Dedifferentiated amniotic fluid mesenchymal stem cell (primary cell): ENCODE results near the gene MYO10.

Experiments
- DNase-seq: peaks from one replicate; pipeline ENCODE4 v3.0.0-alpha.2; 2016; ENCODE audit errors: extremely low spot score

MYO10 gene

DNA sequence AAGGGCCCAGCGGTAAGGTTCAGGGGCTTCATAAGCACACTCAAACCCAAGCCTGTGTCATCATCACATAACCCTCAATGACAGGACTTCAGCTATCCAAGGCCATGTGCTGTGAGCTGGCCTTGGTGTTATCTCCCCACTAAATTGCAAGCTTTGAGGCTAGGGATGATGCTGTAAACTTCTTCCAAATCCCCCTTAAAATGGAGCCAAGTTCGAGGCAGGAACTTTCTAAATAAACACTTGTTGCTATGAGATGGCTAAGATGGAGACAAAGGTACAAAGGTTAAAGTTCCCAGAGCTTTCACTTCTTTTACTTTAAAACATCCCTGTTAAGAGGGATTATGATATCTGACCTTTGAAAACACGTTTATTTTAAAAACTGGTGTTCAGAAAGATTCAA lies 123.6 kb downstream of the MYO10 start:
- no peak for DNase-seq

DNA sequence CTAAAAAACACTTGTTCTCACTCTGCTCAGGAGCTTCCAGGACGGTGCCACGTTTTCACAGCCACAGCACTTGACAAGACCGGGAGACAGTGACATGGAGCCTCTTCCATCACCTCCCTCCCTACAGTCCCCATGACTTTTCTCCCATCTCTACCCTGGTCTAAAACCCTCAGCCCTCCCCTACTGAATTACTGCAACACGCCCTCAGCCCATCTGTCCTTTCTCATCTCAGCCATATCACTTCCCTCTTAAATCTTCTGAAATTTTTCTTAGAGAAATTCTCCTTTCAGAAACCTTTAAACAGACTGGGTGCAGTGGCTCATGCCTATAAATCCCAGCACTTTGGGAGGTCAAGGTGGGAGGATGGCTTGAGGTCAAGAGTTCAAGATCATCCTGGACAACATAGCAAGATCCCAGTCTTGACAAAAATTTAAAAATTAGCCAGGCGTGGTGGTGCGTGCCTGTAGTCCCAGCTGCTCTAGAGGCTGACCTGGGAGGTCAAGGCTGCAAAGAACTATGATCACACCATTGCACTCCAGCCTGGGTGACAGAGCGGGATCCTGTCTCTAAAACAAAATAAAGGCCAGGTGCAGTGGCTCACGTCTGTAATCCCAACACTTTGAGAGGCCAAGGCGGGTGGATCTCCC lies 125.8 kb downstream of the MYO10 start:
- DNase-seq: no peak

DNA sequence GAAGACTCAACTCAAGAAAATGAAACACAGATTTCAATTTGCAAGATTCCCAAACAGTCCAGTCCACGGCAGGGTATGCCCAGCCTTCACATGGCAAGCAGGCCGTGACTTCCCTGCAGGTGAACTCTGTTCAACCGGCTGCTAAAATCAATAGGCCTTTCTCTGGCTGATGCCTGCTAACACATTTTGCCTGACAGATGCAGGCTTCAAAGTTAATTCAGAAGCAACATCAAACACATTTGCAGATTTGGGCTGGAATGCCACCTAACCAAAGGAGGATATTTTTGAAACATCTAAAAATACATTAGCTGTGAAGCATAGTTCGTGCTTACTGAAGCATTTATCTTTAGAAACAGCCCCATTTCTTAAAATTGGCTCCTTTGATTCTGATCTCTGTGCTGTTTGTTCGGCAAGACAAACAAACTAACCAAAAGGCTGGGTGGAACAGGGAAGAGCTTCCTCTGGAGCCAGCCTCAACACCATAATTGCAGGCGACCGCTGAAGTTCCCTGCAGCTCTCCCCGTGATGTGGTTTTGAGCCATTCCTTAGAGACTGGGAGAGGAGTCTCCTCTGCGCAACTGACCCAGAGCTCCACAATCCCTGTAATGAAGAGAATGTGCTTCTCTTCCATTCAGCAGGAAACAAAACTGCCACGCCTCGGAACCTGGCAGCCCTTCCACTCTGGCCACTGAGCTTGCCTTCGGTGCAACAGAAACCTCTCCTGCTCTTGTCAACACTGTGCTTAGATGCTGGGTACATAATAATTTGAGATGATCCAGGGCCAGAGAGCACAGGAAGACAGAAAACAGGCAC lies 126.5 kb downstream of the MYO10 start:
- peak; percentile 86 for DNase-seq

DNA sequence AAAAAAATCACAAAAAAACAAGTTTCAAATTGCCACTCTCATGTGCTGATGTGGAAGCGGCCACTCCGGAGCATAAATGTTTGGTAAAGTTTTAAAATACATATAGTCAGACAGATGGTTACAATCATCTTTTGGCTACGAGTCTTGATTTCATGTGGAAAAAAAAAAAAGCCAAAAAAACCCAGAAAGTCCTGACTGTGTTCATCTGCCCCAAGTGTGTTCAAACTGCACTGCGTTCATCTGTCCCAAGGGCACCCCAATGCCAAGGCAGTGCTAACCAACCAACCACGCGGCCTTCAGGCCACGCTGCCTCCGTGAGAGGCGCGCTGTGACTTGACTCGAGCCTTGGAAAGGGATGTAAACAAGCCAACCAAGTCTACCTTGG lies 127.1 kb downstream of the MYO10 start:
- peak; percentile 37 for DNase-seq

DNA sequence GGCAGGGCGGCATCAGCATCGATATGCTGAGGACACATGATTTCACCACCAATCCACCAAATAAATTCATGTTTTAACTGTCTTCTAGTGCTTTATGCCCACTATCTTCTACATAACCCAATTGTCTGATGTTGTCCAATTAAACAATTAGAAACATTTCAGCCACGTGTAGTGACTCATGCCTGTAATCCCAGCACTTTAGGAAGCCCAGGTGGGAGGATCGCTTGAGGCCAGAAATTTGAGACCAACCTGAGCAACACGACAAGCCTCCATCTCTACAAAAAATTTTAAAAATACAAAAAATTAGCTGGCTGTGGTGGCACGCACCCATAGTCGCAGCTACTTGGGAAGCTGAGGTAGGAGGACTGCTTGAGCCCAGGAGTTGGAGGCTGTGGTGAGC lies 128.1 kb downstream of the MYO10 start:
- DNase-seq: no peak

DNA sequence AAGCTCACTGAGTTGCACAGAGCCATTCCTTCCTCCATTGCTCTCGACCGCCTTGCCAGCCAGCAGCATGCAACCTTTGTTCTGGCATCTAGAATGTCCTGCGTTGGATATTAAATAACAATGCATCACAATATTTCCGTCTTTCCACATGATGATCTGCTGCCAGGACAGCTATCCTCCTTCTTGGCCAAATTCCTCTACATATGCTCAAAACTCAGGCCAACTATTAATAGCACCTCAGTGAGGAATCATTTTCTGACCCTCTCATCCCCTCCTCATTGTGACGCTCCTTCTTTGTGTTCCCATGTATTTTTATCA lies 128.6 kb downstream of the MYO10 start:
- no peak for DNase-seq

DNA sequence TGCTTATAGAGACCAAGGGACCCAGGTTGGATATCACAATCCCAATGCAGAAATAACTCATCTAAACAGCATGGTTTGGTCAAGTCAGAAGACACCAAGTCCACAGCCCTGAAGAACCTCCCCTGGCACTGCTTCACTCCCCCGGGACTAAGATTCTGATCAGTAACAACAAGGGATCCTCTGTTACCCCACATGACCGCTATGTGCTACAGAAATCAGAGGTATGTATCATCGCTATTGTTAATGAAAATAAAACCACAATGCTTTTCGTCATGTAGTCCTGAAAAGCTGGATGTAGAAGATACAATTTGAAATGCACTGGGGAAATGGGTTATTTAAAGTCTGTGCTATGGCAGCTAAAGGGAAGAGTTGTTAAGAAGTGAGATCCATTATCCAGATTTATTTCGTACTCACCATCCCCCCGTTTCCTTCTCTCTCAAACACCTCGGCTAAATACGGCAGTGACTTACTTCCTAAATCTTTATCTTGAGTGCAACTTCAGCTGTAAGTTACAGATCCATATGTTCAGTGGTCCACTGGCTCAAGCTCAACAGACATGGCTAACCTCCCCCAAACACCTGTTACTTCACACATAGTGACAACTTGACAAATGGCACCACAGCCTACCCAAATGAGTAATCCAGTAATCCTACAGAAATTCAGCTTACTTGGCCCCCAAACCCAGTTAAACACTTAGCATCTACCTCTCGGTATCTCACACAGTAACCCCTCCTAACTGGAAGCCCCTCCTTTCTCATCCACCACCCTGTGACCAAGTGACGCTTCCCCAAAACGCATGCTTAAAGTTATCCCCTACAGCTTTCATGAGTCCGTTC lies 129.2 kb downstream of the MYO10 start:
- no peak for DNase-seq

DNA sequence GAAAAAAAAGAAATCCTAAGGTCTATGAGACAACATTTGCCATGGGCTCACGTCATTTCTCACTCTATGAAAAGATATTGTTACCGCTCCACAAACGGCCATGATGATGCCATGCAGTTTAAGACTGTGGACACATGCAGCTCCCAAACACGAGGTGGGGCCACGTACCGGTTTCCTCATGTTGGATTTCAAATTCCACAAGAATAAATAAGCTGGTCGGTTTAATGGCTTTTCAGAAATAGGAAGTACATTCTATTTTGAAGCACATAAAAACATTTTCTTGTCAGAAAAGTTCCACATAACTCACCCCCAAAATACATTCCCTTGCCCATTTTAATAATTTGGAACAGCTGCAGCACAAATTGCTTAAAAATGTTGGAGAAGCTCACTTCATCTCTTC lies 130.6 kb downstream of the MYO10 start:
- peak; percentile 17 for DNase-seq

DNA sequence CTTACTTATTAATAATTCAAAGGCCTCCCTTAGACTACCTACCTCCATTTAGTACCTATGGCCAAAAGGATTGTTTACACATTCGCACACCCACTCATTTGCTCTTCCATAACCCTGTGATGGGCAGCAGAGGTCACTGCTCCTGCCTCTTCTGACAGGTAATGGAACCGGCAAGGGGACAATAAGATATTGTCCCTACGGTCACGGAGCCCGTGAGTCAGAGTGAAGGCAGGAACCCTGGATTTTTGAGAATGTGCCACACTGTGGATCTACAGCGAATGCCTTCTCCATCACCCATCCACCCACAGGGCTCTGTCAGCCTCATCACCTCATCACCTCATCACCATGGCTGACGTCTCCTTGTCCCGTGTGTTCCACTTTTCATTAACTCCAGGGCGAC lies 132.3 kb downstream of the MYO10 start:
- no peak for DNase-seq

DNA sequence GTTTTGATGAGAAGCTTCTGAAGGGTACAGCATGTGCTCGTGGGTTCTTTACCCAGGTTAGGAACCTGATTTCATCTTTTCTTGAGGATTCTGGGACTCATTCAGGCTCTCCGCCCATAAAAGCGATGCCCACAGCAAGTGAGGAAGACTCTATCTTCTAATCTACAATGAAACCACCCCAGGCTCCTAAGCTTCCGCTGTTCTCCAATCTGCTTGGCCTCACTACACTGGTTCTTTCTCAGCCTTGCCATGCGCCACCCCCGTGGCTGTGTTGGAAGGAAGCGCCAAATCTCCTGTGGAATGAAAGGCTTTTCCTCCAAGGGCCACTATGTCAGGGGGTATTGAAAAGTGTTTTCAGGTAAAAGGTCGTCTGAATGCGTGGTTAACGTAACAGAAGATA lies 135.6 kb downstream of the MYO10 start:
- no peak for DNase-seq

DNA sequence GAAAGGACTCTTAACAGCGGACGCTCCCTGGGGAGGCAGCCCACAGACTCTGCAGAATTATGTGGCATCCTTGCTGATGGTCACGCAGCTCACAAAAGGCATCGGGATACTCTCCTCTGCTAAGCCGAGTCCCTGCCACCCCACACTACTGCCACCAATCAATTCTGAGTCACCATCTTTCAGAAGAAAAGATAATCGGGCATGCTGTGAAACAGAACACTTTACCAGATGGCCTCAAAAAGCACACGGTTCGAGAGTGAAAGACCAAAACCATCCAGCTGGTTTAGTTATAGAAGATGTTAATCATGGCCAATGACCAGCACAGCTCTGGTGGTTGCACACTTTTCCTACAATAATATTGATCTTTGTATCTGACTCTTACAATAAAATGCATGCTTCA lies 136.3 kb downstream of the MYO10 start:
- DNase-seq: no peak

DNA sequence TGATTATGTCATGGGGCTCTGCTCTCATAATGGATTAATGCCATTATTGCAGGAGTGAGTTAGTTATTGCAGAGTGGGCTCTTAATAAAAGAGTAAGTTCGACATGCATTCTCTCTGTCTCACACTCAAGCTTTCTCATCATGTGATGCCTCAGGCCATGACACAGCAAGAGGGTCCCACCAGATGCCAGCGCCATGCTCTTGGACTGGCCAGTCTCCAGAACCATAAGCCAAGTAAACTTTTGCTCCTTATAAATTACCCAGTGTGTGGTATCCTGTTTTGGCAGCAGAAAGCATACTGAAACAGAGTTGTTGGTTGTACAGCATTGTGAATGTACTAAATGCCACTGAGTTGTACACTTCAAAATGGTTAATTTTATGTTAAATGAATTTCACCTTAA lies 138.1 kb downstream of the MYO10 start:
- no peak for DNase-seq

DNA sequence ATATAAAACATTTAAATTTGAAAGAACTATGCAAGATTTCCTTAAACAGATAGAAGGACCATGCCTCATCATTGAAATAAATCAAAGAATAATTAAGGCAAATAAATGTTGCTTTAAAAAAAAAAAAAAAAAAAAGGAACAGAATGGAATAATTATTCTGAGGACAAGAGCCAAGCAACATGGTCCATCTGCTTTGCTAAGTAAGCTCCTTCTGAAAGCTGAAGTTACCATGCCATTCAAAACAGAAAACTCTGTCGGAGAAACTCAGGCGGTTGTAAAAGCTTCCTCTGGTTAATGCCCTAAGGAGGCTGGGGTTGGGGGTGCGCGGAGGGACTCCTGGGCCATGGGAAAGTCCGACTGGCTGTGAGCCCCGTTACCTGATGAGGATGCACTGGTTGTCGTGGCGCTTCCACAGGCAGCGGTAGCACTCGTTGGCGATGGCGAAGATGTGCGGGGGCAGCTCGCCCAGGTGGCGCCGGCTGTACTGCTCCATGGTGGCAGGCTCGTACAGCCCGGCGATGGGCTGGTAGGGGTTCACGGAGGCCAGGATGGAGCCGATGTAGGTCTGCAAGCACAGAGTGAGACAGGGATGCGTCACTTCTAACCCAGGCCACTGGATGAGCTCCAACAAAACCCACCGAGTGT lies 141.7 kb downstream of the MYO10 start:
- DNase-seq: no peak

DNA sequence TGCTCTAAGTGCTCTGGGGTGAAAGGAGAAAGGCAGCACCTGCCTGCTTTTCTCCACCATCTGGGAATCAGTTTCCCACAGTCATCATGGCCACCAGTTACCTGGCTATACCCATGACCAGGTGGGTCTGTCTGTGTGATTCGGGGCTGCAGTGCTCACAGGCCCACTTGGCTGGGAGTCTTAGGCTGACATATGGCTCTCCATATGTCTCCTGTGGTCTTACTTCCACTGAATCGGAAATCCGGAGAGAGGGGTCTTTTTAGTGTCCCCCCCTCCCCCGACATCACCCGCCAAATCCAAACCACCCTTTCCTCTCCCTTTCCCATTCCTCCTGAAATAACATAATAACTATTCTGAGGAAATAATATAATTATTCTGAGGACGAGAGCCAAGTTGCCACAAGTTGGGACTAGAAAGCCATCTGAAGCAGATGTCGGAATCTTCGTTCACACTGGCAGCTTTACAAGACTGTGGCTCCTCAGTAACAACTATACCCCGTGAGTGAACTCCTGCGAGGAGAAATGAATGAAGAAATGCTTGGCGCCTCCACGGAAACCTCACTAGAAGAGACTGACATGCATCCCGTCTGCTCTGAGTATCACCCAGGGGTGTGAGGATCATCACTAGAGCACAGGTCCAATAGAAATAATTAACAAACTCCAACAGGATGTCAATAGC lies 143.4 kb downstream of the MYO10 start:
- no peak for DNase-seq

DNA sequence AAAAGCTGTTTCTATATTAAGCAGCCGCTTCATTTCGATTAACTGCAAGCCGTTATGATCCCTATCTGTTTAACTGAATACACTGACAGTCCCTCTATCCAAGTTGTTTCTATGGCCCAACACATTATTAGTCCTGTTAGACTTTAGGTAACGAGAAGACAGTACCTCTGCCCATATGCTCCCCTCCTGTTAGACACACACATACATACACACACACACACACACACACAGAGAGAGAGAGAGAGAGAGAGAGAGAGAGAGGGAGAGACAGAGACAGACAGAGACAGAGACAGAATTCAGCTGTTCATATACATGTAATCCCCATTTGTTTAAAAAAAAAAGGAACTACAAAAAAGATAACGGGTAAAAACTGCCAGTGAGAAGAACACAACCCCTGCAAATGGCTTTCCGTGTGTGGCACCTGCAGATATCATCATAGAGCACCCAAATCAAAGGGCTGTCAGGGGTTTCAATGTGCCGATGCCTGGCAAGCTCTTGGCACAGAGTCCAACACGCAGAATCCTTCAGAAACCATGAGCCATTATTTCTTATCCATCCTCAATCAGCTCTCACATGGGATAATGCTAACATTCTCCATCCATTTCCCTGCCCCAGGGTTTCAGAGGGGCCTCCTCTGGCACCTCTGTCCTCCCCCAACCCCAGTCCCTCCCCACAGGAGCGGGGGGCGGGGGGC lies 144.0 kb downstream of the MYO10 start:
- DNase-seq: no peak

DNA sequence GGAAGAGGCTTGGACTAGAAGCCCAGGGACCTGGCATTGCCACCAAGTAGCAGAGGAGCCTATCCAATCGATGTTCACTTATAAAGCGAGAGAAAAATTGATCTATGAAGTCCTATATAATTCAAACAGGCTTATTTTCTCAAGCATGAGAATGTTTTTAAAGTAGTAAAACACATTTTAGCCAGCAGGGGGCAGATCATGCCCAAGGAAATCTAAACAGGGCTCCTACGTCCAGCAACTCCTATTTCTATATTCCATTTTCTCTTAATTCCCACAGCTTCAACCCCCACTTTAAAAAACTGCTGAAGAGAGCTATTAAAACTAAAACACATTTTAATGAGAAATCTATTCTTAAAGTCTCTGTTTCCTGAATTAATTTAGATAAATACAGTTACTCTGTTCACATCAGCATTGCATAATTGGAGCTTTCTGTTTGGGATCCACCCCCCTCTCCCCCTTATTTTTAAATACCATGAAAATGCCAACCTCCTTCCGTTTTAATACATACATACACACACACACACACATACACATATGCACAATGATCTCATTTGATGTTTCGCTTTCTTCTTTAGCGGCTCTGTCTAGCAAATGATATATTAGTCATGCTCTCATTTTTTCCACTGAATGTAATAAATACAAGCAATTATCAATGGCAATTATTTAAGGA lies 144.9 kb downstream of the MYO10 start:
- peak; percentile 67 for DNase-seq

DNA sequence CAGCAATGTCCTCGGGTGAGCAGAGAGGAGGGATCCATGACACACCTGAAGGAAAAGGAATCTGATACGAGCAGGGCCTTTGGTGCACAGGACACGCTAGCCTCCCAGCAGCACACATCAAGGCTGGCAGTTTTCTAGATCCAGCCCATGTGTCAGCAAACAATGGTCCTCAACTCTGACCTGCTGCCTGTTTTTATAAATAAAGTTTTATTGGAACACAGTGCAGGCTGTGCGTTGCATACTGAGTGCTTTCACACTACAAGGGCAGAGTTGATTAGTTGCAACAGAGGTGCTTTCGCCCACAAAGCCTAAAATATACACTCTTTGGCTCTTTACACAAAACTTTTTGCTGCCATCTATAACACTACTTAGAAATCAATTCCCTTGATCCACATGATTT lies 147.1 kb downstream of the MYO10 start:
- no peak for DNase-seq

DNA sequence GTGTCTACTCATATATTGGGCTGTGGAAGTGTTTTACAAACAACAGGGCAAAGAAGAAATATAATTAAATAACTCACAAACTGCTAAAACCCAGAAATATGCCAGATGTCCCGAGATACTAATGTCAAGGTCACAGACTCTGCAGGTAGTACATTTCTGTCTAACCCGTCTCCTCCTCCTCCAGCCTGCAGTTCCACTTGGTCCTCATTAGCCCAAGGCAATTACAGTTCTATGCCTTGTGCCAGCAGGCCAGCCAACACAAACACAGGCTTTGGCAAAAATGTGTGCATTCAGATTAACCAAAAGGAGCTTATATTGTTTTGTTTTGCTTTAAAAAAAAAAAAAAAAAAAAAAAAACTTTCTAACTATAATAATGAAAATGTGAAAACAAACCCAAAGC lies 148.8 kb downstream of the MYO10 start:
- DNase-seq: peak; percentile 31

DNA sequence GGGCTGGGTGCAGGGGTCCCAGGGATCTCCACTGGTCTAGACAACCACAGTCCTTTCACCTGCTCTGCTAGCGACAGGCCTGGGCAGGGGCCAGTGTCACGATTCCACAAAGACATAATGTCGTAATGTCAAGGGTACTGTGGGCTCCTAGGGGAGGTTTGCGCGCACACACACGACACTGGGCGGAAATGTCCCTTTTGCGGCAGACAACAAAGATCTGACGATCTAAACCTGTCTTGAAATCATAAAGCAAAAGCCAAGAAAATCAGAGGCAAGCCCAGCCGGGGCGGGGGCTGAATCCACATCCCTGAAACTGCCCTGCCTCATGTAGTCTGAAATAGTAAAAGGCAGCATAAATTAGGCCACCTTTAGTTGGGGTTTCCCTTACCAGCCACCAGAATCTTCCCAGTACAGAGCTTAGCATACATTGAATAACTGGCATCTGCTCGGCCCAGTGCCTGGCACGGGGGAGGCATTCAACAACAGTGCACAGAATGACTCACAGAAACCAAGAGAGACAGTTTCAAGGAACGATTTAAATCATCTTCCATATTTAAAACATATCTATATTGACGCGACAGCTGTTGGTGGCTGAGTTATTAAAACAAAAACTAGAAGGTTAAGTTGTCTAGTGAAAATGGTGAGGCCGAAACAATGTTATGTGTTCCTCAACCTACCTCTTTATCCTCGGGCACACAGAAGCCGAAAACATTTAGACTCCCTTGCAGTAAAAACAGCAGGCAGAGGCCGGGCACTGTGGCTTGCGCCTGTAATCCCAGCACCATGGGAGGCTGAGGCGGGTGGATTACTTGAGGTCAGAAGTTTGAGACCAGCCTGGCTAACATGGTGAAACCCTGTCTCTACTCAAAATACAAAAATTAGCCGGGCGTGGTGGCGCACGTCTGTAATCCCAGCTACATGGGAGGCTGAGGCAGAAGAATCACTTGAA lies 151.0 kb downstream of the MYO10 start:
- DNase-seq: no peak

DNA sequence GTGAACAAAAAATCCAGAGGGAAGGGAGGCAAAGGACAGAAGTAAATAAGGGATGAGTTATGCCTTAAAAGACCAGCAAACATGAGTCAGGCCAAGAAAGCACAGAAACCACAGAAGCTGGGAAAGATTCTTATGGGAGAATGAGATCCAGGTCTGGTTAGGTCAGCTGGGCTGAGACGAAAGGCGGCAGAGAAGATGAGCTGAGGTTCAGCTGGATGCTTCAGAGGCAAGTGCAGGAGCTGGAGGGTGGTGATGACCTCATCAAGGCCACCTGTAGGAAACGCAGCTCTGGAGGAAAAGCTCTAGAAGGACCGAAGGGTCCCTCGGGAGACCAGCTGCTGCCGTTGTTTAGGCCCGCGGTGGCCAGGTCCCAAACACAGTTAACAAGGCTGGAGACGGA lies 152.0 kb downstream of the MYO10 start:
- DNase-seq: no peak
